Transverse colon (tissue), 4 donors: ENCODE results near the gene HDDC2. TPM values are rescaled to one million over a fixed set of nuclear protein-coding genes. Genes with fewer than 3 reads are reported as not detected.

Source experiments
- DNase-seq: peaks from one replicate; pipeline ENCODE4 v3.0.0-alpha.2; 2019
- H3K27ac ChIP-seq, 4 donors: fragments of 200-600 bp; sonication (generic); 2 replicates each; pipeline ENCODE4 v1.5.1; 2016 to 2018; ENCODE audit warnings: inconsistent platforms in 4 of 4
- H3K27me3 ChIP-seq: fragments of 200-600 bp; sonication (generic); 2 replicates; pipeline ENCODE4 v1.5.1; 2017; ENCODE audit warnings: inconsistent platforms
- H3K36me3 ChIP-seq, 4 donors: fragments of 200-600 bp; sonication (generic); 2 replicates each; pipeline ENCODE4 v1.5.1; 2017 to 2019; ENCODE audit warnings: inconsistent platforms in 4 of 4
- H3K4me1 ChIP-seq, 4 donors: fragments of 200-600 bp; sonication (generic); 2 replicates each; pipeline ENCODE4 v1.5.1; 2017 to 2020; ENCODE audit warnings: inconsistent platforms in 4 of 4
- H3K4me3 ChIP-seq, 4 donors: fragments of 200-600 bp; sonication (generic); 1 replicate in 1 of 4; 2 replicates in 3 of 4; pipeline versions ENCODE4 v1.5.1 to v1.6.1; 2017 to 2019; ENCODE audit warnings: inconsistent platforms in 4 of 4
- H3K9me3 ChIP-seq, 2 donors: fragments of 200-600 bp; sonication (generic); 2 replicates each; pipeline ENCODE4 v1.5.1; 2017 to 2019; ENCODE audit warnings: inconsistent platforms in 2 of 2
- EP300 ChIP-seq: sonication (generic); formaldehyde crosslinking; IDR thresholded peaks from one replicate; pipeline ENCODE4 v1.6.1; 2017; ENCODE audit warnings: antibody characterized with exemption, low read depth
- POLR2A ChIP-seq: fragments of 450-650 bp; IDR thresholded peaks from one replicate; pipeline ENCODE4 v1.6.1; 2016; ENCODE audit warnings: antibody characterized with exemption, mild to moderate bottlenecking, moderate library complexity
- POLR2AphosphoS5 ChIP-seq, 3 donors: sonication (generic); formaldehyde crosslinking; IDR thresholded peaks; one replicate each; pipeline ENCODE4 v1.6.1; 2016; ENCODE audit warnings: antibody characterized with exemption in 3 of 3
- WGBS, 2 donors: methylation state at CpG; one replicate each; pipeline ENCODE4 v1.1.5; 2018; ENCODE audit warnings: low coverage in 1 of 2; 5-methylcytosine and 5-hydroxymethylcytosine counted together
- in situ Hi-C, 4 donors: fragments of 200-750 bp; cut with MboI; loops; one replicate each; pipeline versions ENCODE4 v1.15.0 to v1.15.1; 2017; ENCODE audit warnings: low sequenced_read_pairs in 3 of 4, low pct_ligation_motif_present in 1 of 4, low pct_unique_long_range_greater_than_20kb in 1 of 4
- intact Hi-C: fragments of 100-400 bp; cut with DNase I; formaldehyde crosslinking; loops from one replicate; pipeline ENCODE4 v1.15.1; 2023; ENCODE audit warnings: low total_unique reads
- total RNA-seq, 4 donors: library from RNA; depleted of rRNA; stranded (reverse); fragments of >200 nt; gene quantifications; one replicate each; pipeline ENCODE4 v1.1.0, GENCODE V29; 2016
- TF ChIP-seq, protein P1 (sequence below), 5 experiments: fragments of 200-600 bp in 3 of 5; fragments of 450-650 bp in 2 of 5; sonication (generic) in 3 of 5; IDR thresholded peaks; 1 replicate in 2 of 5; 2 replicates in 3 of 5; pipeline ENCODE4 v1.5.1; 2016 to 2017; ENCODE audit warnings: antibody characterized with exemption in 5 of 5, inconsistent platforms in 3 of 5, mild to moderate bottlenecking in 2 of 5, moderate library complexity in 1 of 5

Gene HDDC2
- total RNA-seq, 4 donors from 2014 or later, result 7.2 to 42.4 (median 25.7) TPM

DNA sequence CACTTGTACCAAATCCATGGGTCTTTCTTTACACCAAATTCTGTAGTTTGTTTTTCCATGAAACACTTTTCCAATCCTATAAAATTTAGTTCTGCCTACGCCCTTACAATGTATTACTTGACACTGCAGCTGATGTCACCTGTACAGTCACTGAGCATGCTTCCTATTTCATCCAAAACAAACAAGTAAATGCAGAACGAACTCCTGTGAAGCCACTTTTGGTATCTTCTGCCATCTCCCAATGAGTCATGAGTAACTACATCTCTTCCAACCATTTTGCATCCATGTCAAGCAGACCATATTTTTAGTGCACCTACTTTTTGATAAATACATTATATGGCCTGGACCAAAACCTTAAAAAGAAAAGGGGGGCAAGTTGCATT lies 42.4 kb downstream of the HDDC2 start:
- in situ Hi-C loops (no loop called here), intact Hi-C loops (no loop called here)
- Histone ChIP-seq H3K27me3 (no peaks in the 10 kb centered on the region), H3K9me3 (no peaks in the 10 kb centered on the region), H3K4me1 (no peaks in the 10 kb centered on the region), H3K36me3 (no peaks in the 10 kb centered on the region), H3K4me3 (no peak overlapping the region), H3K27ac (no peak overlapping the region)
- DNase-seq, result no peak
- TF ChIP-seq POLR2AphosphoS5 (IDR thresholded peaks at IDR 0.05), result no peak
- TF ChIP-seq EP300, result no peak
- no peak for TF ChIP-seq POLR2A
- TF ChIP-seq, protein P1, sequence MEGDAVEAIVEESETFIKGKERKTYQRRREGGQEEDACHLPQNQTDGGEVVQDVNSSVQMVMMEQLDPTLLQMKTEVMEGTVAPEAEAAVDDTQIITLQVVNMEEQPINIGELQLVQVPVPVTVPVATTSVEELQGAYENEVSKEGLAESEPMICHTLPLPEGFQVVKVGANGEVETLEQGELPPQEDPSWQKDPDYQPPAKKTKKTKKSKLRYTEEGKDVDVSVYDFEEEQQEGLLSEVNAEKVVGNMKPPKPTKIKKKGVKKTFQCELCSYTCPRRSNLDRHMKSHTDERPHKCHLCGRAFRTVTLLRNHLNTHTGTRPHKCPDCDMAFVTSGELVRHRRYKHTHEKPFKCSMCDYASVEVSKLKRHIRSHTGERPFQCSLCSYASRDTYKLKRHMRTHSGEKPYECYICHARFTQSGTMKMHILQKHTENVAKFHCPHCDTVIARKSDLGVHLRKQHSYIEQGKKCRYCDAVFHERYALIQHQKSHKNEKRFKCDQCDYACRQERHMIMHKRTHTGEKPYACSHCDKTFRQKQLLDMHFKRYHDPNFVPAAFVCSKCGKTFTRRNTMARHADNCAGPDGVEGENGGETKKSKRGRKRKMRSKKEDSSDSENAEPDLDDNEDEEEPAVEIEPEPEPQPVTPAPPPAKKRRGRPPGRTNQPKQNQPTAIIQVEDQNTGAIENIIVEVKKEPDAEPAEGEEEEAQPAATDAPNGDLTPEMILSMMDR (IDR thresholded peaks at IDR 0.05), result no peak
- 68 to 83% methylated on average over 2 of the region's 2 CpGs for WGBS, 2 donors

DNA sequence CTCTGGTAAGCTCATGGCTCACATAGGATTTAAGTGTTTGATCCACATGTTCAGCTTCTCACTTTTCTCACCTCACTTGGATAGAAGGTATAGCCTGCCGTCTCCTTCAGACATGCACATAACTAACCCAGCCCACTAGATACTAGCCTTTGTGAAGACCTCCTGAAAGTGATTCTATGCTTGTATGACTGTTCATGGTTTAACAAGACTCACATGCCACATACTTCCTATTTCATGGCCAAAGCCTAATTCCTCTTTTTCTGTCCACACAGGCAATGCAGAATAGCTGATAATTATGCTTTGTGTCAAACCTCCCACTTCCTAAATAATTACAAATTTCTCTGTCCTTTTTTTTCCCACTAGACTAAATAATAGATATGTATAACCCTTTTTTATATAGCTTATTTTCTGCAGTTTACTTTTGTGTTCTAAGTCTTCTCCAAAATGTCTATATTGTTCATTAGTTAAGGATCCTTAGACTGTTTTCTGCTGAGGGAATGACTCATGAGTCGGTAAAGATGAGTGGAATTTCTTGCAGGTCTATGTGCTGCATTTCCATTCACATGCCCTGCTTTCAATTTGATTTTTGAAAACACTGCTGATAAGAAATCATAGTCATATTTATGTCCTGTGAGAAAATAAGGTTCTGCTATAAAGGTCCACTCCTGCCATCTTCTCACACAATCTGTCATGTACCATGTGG lies 43.0 kb downstream of the HDDC2 start:
- no peak for DNase-seq
- Histone ChIP-seq H3K27ac (no peak overlapping the region), H3K36me3 (no peaks in the 10 kb centered on the region), H3K27me3 (no peaks in the 10 kb centered on the region), H3K4me3 (no peak overlapping the region), H3K9me3 (no peaks in the 10 kb centered on the region), H3K4me1 (no peaks in the 10 kb centered on the region)
- 78 to 87% methylated on average over 2 of the region's 2 CpGs for WGBS, 2 donors
- intact Hi-C loops (no loop called here), in situ Hi-C loops (no loop called here)
- TF ChIP-seq POLR2AphosphoS5 (IDR thresholded peaks at IDR 0.05) (no peak), EP300 (no peak), POLR2A (no peak)
- TF ChIP-seq, protein P1 (IDR thresholded peaks at IDR 0.05), result no peak

DNA sequence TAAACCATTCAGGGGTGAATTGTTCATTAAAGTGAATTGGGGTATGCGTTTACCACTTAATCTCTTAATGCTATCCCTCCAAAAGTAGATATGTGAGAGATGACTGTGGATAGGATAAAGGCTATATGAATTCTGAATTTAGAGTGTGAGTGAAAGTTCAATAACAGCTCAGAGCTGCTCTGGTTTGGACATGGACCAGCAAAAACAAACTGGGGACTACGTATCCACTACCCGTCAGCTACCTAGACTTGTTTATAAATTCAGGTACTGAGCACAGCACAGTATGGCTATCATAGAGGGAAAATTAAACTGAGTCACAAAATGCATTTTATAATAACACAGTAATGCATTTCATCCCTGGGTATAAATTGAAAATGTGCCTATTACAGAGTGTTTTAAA lies 44.4 kb downstream of the HDDC2 start:
- Histone ChIP-seq H3K4me1 (no peaks in the 10 kb centered on the region), H3K4me3 (no peak overlapping the region), H3K9me3 (no peaks in the 10 kb centered on the region), H3K27me3 (no peaks in the 10 kb centered on the region), H3K36me3 (no peaks in the 10 kb centered on the region), H3K27ac (no peak overlapping the region)
- in situ Hi-C loops, result no loop called here
- WGBS, 2 donors, result 95 to 96% methylated on average over 3 of the region's 3 CpGs
- DNase-seq, result no peak
- TF ChIP-seq POLR2A, result no peak
- no peak for TF ChIP-seq EP300
- no peak for TF ChIP-seq POLR2AphosphoS5 (IDR thresholded peaks at IDR 0.05)
- TF ChIP-seq, protein P1 (IDR thresholded peaks at IDR 0.05), result no peak
- intact Hi-C loops, result no loop called here

DNA sequence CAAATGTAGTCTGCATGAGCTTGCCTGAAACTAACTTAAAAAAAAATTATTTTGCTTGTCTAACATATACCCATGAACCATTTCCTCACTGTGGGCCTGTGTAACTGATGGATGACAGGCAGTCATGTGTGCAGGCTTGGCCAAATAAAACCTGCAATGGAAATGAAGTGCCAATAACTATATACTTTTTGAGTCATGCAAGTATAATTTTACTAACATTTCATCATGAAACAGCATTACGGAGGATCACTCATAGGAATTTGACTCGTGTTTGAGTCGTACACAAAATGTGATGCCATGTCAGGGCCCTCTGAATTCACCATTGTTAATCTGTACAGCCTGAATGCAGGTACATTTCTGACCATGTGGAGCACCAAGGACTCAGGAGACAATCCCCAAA lies 46.6 kb downstream of the HDDC2 start:
- intact Hi-C loops, result no loop called here
- H3K9me3 ChIP-seq, result no peaks in the 10 kb centered on the region
- TF ChIP-seq POLR2A, result no peak
- no peak for TF ChIP-seq POLR2AphosphoS5 (IDR thresholded peaks at IDR 0.05)
- TF ChIP-seq, protein P1 (IDR thresholded peaks at IDR 0.05), result no peak
- no peak for TF ChIP-seq EP300
- WGBS, 2 donors, result 66 to 81% methylated on average over 3 of the region's 3 CpGs
- in situ Hi-C loops, result no loop called here
- H3K4me3 ChIP-seq, result no peak overlapping the region
- DNase-seq, result no peak
- peaks cover 0 to 3% (median 0%) of the 10 kb centered on the region in 4 donors for H3K4me1 ChIP-seq
- no peak overlapping the region for H3K27ac ChIP-seq
- H3K27me3 ChIP-seq, result no peaks in the 10 kb centered on the region
- no peaks in the 10 kb centered on the region for H3K36me3 ChIP-seq
